NT2/D1 (cell line): Measurements from ENCODE around the gene NTRK3.

ENCODE experiments used
- DNase-seq: peaks from one replicate; pipeline ENCODE4 v3.0.0-alpha.2; 2011; ENCODE audit warnings: low read depth, low spot score
- H3K27me3 ChIP-seq: 2 replicates; pipeline ENCODE4 v1.6.0; 2011; ENCODE audit warnings: mild to moderate bottlenecking; ENCODE audit not compliant: insufficient read length, insufficient read depth
- H3K36me3 ChIP-seq: 2 replicates; pipeline ENCODE4 v1.6.1; 2011; ENCODE audit warnings: mild to moderate bottlenecking, low read length, mixed read lengths; ENCODE audit not compliant: insufficient read depth, insufficient read length
- H3K4me1 ChIP-seq: 2 replicates; pipeline ENCODE4 v1.5.1; 2011; ENCODE audit not compliant: insufficient read depth, insufficient read length
- H3K4me3 ChIP-seq: 2 replicates; pipeline ENCODE4 v1.5.1; 2011; ENCODE audit warnings: low read depth; ENCODE audit not compliant: insufficient read length
- H3K9ac ChIP-seq: 2 replicates; pipeline ENCODE4 v1.6.0; 2011; ENCODE audit warnings: low read depth; ENCODE audit not compliant: insufficient read length
- H3K9me3 ChIP-seq: 2 replicates; pipeline ENCODE4 v1.5.1; 2011; ENCODE audit warnings: mild to moderate bottlenecking, low read length; ENCODE audit not compliant: insufficient read depth
- SUZ12 ChIP-seq: IDR thresholded peaks from 2 replicates; pipeline ENCODE4 v1.6.1; 2011; ENCODE audit not compliant: insufficient read length, insufficient read depth; ENCODE audit errors: extremely low read depth
- YY1 ChIP-seq: IDR thresholded peaks from 2 replicates; pipeline ENCODE4 v1.6.1; 2011; ENCODE audit not compliant: insufficient read length, insufficient read depth
- ZNF274 ChIP-seq: IDR thresholded peaks from 2 replicates; pipeline ENCODE4 v1.6.1; 2011; ENCODE audit warnings: mild to moderate bottlenecking, low read depth, low read length

NTRK3 gene

DNA sequence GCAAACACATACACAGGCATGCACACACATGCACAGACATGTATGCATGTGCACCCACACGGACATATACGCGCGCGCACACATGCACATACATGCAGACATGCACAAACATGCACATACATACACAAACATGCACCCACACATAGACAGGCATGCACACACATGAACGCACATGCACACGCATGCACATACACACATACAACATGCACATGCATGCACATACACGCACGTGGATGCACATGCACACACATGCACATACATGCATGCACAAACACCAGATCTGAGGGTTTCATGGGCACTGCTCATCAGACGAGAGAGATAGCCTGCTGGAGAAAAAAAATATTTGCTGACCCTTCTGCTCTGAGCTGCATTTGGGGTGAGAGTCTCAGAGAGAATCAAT is 31.7 kb upstream of the NTRK3 start:
- H3K9ac ChIP-seq = no peak overlapping the region
- no peak for TF ChIP-seq YY1
- no peak for TF ChIP-seq ZNF274
- no peak for TF ChIP-seq SUZ12
- H3K36me3 ChIP-seq = no peaks in the 10 kb centered on the region
- H3K27me3 ChIP-seq = peaks cover 17% of the 10 kb centered on the region
- H3K9me3 ChIP-seq = no peaks in the 10 kb centered on the region
- H3K4me3 ChIP-seq = no peak overlapping the region
- H3K4me1 ChIP-seq = peaks cover 8% of the 10 kb centered on the region
- DNase-seq = no peak

DNA sequence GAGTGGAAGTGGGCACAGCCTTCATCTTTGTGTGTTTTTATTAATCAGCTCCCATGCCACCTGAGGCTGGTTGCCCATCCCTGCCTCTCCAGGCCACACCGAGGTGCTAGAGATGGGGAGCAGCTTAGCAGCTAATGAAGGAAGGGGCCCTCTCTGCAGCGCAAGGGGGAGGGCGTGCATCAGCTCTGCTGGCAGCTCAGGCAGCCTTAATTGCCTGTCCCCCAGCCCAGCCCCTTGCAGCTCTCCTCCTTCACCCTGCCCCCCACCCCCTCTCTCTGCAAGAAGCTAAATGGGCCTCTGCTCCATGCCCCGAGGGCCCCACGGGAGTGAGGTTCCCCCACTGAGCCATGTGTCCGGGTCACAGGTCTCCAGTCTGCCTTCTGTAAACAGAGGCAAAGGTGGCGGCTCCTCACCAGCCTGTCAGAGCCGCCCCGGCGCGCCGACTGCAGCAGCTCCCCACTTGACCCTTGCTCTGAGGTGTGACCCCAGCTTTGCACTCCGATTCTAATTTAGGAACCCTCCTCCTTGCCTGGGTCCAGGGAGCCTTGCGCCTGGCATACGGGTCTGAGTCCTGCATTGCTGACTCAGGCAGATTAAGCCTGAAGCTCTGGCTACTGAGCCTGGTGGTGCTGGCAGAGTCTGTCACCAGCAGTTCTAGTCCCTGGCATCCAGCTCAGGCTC is 27.9 kb upstream of the NTRK3 start:
- Histone ChIP-seq H3K4me3 (peak overlapping the region; percentile 15), H3K36me3 (no peaks in the 10 kb centered on the region), H3K9ac (peak overlapping the region; percentile 34), H3K4me1 (peaks cover 20% of the 10 kb centered on the region), H3K27me3 (peaks cover 19% of the 10 kb centered on the region), H3K9me3 (no peaks in the 10 kb centered on the region)
- no peak for DNase-seq
- TF ChIP-seq YY1 (no peak), ZNF274 (no peak), SUZ12 (no peak)

DNA sequence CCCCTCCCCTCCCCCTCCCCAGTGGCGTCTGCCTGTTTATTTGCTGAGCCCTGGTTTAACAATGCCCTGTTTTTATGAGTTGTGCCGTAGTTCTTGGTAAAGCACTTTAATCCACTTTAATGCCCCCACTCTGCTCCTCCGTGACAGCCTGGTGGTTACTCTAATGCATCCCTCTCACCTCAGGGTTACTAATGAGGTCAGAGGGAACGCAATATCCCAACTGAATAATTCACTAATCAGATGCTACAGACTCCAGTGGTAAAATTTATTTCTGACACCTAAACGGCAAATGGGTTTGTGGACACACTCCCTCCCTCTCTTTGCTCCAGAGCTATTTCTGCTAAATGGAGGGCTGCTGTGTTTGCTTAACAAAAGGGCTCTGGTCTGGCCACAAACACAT is 26.1 kb upstream of the NTRK3 start:
- no peak for DNase-seq
- Histone ChIP-seq H3K4me3 (no peak overlapping the region), H3K9ac (no peak overlapping the region), H3K9me3 (no peaks in the 10 kb centered on the region), H3K4me1 (peaks cover 15% of the 10 kb centered on the region), H3K36me3 (no peaks in the 10 kb centered on the region), H3K27me3 (peaks cover 19% of the 10 kb centered on the region)
- TF ChIP-seq YY1 = no peak
- TF ChIP-seq SUZ12 = no peak
- TF ChIP-seq ZNF274 = no peak

DNA sequence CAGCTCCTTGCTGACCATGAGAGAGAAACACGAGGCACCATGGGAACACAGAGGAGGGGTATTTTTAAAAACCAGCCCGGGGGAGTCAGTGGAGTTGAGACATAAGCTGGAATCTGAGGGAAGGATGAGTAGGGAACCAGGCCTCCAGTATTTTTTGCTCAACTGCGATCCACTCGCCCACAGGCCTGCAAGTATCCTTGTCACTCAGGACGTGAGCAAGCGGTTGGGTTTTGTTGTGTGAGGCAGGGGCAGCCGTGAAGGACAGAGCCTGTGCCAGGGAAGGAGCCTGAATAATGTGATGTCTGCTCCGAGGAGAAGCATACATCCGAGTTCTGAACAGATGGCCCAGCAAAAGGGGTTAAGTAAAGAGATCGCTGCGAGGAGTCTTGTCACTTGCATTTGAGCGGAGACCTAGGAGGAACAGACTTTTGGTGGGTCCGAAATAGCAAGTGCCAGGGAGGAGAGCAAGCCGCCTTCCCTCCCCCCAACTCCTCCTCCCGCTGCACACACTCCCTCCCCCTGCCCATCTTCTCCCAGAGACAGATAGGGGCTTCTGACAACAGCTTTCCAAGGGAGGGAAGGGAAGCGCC is 20.4 kb upstream of the NTRK3 start:
- no peak for DNase-seq
- Histone ChIP-seq H3K36me3 (no peaks in the 10 kb centered on the region), H3K4me3 (no peak overlapping the region), H3K9ac (no peak overlapping the region), H3K27me3 (peaks cover 1% of the 10 kb centered on the region), H3K4me1 (peaks cover 5% of the 10 kb centered on the region), H3K9me3 (no peaks in the 10 kb centered on the region)
- TF ChIP-seq ZNF274 (no peak), YY1 (no peak), SUZ12 (no peak)

DNA sequence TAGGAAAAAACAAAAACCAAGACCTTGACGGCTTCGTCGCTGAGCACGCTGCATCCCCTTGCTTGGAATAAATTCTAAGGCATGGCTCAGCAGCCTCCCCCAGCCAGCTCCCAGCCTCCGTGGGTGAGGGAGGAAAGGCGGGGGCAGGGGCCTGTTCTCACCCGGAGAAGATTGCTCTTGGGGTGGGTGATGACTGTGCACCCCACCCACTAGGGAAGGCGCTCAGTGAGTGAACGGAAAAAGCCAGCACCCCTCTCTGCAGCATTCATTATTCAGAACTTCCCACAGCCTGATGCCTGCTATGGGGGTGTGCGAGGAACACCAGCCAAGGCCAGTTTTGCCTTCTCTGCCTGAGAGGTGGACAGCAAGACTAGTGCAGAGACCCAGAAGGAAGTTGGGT is 19.3 kb upstream of the NTRK3 start:
- Histone ChIP-seq H3K36me3 (no peaks in the 10 kb centered on the region), H3K9me3 (no peaks in the 10 kb centered on the region), H3K9ac (no peak overlapping the region), H3K4me3 (no peak overlapping the region), H3K4me1 (no peaks in the 10 kb centered on the region), H3K27me3 (no peaks in the 10 kb centered on the region)
- no peak for DNase-seq
- TF ChIP-seq ZNF274 (no peak), SUZ12 (no peak), YY1 (no peak)

DNA sequence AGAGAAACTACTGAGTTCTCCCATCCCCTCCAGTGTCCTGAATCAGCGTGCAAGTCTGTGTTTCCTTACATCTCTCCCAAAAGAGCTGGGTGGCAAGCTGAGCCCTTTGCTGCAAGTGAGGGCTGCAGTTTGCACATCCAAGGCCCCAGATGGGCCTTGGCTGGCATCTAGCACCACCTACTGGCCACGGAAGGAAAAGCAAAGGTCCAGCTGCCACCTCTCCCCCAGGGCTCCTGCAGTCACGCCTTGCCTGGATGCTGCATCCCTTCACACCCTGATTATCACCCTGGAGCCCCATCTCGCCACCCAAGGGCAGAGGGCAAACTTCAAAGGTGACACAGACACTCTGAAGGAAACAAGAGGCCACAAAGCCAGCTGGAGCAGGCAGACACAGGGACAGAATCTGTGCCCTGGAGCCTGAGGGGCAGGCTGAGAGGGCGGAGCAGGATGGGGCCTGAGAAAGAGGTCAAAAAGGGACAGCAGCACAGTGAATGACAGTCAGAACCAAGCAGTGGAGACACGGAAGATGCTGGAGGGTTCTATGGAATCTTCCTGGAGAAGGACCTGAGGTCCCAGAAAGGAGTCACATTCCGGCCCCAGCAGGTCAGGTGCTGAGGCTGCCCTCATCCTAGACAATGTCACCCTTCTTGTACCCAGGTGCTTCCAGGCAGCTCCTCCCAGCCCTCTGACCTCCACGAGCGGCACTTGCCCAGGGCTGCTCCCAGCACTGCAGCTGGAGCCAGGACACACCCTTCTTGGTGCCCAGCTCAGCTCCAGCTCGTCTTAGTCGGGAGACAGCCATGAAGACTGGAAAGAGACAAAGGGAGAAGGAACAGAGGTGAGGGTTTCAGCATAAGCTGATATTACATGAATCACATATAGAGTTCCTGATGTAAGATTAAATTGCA is 18.3 kb upstream of the NTRK3 start:
- Histone ChIP-seq H3K4me1 (no peaks in the 10 kb centered on the region), H3K4me3 (no peak overlapping the region), H3K9me3 (no peaks in the 10 kb centered on the region), H3K9ac (no peak overlapping the region), H3K27me3 (no peaks in the 10 kb centered on the region), H3K36me3 (no peaks in the 10 kb centered on the region)
- peak; percentile 68 for DNase-seq
- TF ChIP-seq ZNF274 = no peak
- no peak for TF ChIP-seq SUZ12
- TF ChIP-seq YY1 = no peak

DNA sequence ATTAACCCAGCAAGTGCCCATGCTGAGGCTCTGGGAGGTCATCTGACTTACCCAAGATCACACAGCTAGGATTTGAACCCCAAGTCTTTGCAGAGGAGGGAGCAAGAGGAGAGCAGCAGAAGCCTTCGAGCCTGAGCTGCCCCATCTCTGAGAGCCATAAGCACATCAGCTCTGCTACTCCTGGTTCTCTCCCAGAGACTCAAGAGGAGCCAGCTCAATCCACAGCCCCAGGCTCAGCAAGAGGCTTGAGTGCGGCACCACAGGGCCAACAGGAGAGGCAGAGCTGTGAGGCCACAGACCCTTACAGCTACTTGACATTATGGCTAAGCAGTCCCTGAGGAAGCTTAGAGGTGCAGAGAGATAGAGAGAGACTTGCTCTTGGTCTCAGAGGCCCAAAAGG is 15.9 kb upstream of the NTRK3 start:
- DNase-seq = no peak
- no peaks in the 10 kb centered on the region for H3K9me3 ChIP-seq

More for the DNA sequence above, 15.9 kb upstream of the NTRK3 start:
- Histone ChIP-seq H3K27me3 (no peaks in the 10 kb centered on the region), H3K4me1 (no peaks in the 10 kb centered on the region), H3K9ac (no peak overlapping the region), H3K4me3 (no peak overlapping the region), H3K36me3 (no peaks in the 10 kb centered on the region)
- no peak for TF ChIP-seq YY1
- no peak for TF ChIP-seq SUZ12
- no peak for TF ChIP-seq ZNF274
